Eye (tissue), 1 donor: Measurements from ENCODE around the gene RPL35A.
A peak's percentile ranks its signal among the peaks of the same experiment; 100 is the strongest.
"Not testable (repeated sequence)": the region's sequence is repeated elsewhere in the genome, so short reads cannot be mapped to it uniquely, and the experiment has no call there.

ENCODE experiments used
- DNase-seq: peaks from one replicate; pipeline ENCODE4 v3.0.0-alpha.2; 2015

The RPL35A gene

GRCh38 chr3:197949778-197950676, at the start of gene RPL35A:
Gene RPL35A (plus strand): TSS chr3:197950190. CDS start chr3:197950968, 778 bp downstream.
- DNase-seq = peak; percentile 100

GRCh38 chr3:197901626-197902025, 48.4 kb upstream of the RPL35A start:
- DNase-seq = no peak

GRCh38 chr3:197906023-197906849, 43.8 kb upstream of the RPL35A start:
- peak; percentile 94 for DNase-seq

GRCh38 chr3:197906850-197907187, 43.2 kb upstream of the RPL35A start:
- DNase-seq = no peak

- no peak for DNase-seq
Observed at GRCh38 chr3:197907196-197907595, 42.8 kb upstream of the RPL35A start.

GRCh38 chr3:197908550-197908949, 41.4 kb upstream of the RPL35A start:
- DNase-seq = not testable (repeated sequence)

- DNase-seq = no peak
Observed at GRCh38 chr3:197908957-197909701, 40.9 kb upstream of the RPL35A start.

GRCh38 chr3:197912741-197913476, 37.1 kb upstream of the RPL35A start:
- no peak for DNase-seq

GRCh38 chr3:197913641-197914380, 36.2 kb upstream of the RPL35A start:
- DNase-seq = no peak

GRCh38 chr3:197921429-197922275, 28.3 kb upstream of the RPL35A start:
- not testable (repeated sequence) for DNase-seq

GRCh38 chr3:197926418-197926817, 23.6 kb upstream of the RPL35A start:
- DNase-seq = no peak

GRCh38 chr3:197927578-197927977, 22.4 kb upstream of the RPL35A start:
- not testable (repeated sequence) for DNase-seq

GRCh38 chr3:197936819-197937384, 13.1 kb upstream of the RPL35A start:
- DNase-seq = no peak

- DNase-seq = no peak
Observed at GRCh38 chr3:197940745-197941384, 9.1 kb upstream of the RPL35A start.

GRCh38 chr3:197942956-197943556, 6.9 kb upstream of the RPL35A start:
- DNase-seq = peak; percentile 72

GRCh38 chr3:197949191-197949777, 706 bp upstream of the RPL35A start:
- no peak for DNase-seq

GRCh38 chr3:197950677-197951061, 679 bp downstream of the RPL35A start:
- DNase-seq = no peak

- no peak for DNase-seq
Observed at GRCh38 chr3:197951392-197951990, 1.5 kb downstream of the RPL35A start.
